Central memory CD4-positive, alpha-beta T cell (primary cell): ENCODE results near the gene EPHB2.

ENCODE experiments used
- DNase-seq: peaks from one replicate; pipeline ENCODE4 v3.0.0; 2022

Gene EPHB2

GRCh38 chr1:22752339-22752738, 41.7 kb downstream of the EPHB2 start:
- DNase-seq, result no peak

- DNase-seq, result no peak
Measured at GRCh38 chr1:22753481-22753971, 42.9 kb downstream of the EPHB2 start.

GRCh38 chr1:22754106-22754768, 43.6 kb downstream of the EPHB2 start:
- DNase-seq, result no peak

GRCh38 chr1:22754824-22755223, 44.2 kb downstream of the EPHB2 start:
- no peak for DNase-seq

- no peak for DNase-seq
Measured at GRCh38 chr1:22755641-22756040, 45.0 kb downstream of the EPHB2 start.

- no peak for DNase-seq
Measured at GRCh38 chr1:22756125-22756735, 45.6 kb downstream of the EPHB2 start.

- DNase-seq, result no peak
Measured at GRCh38 chr1:22760455-22760854, 49.8 kb downstream of the EPHB2 start.

GRCh38 chr1:22761101-22761500, 50.5 kb downstream of the EPHB2 start:
- DNase-seq, result no peak

- DNase-seq, result no peak
Measured at GRCh38 chr1:22761821-22762220, 51.2 kb downstream of the EPHB2 start.

GRCh38 chr1:22763487-22764200, 53.0 kb downstream of the EPHB2 start:
- DNase-seq, result no peak

GRCh38 chr1:22767852-22768251, 57.2 kb downstream of the EPHB2 start:
- no peak for DNase-seq

GRCh38 chr1:22769932-22770331, 59.3 kb downstream of the EPHB2 start:
- DNase-seq, result no peak

GRCh38 chr1:22772014-22772413, 61.4 kb downstream of the EPHB2 start:
- no peak for DNase-seq

GRCh38 chr1:22773981-22774832, 63.6 kb downstream of the EPHB2 start:
- DNase-seq, result no peak

- no peak for DNase-seq
Measured at GRCh38 chr1:22774833-22775182, 64.2 kb downstream of the EPHB2 start.

- no peak for DNase-seq
Measured at GRCh38 chr1:22775478-22775877, 64.8 kb downstream of the EPHB2 start.

- no peak for DNase-seq
Measured at GRCh38 chr1:22776035-22776613, 65.5 kb downstream of the EPHB2 start.

- no peak for DNase-seq
Measured at GRCh38 chr1:22777388-22778057, 66.9 kb downstream of the EPHB2 start.

- DNase-seq, result no peak
Measured at GRCh38 chr1:22778408-22778807, 67.8 kb downstream of the EPHB2 start.

- DNase-seq, result no peak
Measured at GRCh38 chr1:22778862-22779520, 68.4 kb downstream of the EPHB2 start.

- no peak for DNase-seq
Measured at GRCh38 chr1:22780696-22781095, 70.1 kb downstream of the EPHB2 start.

GRCh38 chr1:22781483-22781882, 70.8 kb downstream of the EPHB2 start:
- DNase-seq, result no peak
